Muscle of leg (tissue), 11 donors: ENCODE data around the gene CER1. TPM values are rescaled to one million over a fixed set of nuclear protein-coding genes. Genes with fewer than 3 reads are reported as not detected.
A peak's percentile ranks its signal among the peaks of the same experiment; 100 is the strongest.

Experiments used
- DNase-seq: peaks from one replicate; pipeline ENCODE4 v3.0.0; 2013
- H3K27ac ChIP-seq: one replicate; pipeline ENCODE4 v1.5.1; 2013; ENCODE audit warnings: mild to moderate bottlenecking, low read length, control low read depth
- H3K27me3 ChIP-seq: one replicate; pipeline ENCODE4 v1.6.1; 2013; ENCODE audit warnings: low read length; ENCODE audit not compliant: control insufficient read depth, insufficient read depth
- H3K36me3 ChIP-seq: one replicate; pipeline ENCODE4 v1.6.1; 2013; ENCODE audit warnings: low read length; ENCODE audit not compliant: control insufficient read depth, insufficient read depth
- H3K4me1 ChIP-seq: one replicate; pipeline ENCODE4 v1.6.1; 2013; ENCODE audit warnings: low read length; ENCODE audit not compliant: control insufficient read depth, insufficient read depth
- H3K4me3 ChIP-seq: one replicate; pipeline ENCODE4 v1.5.1; 2013; ENCODE audit warnings: low read length, control low read depth
- H3K9me3 ChIP-seq: replicated peaks from 2 replicates; pipeline ENCODE4 v1.6.1; 2013; ENCODE audit warnings: low read depth, low read length; ENCODE audit not compliant: control insufficient read depth
- WGBS: methylation state at CpG from one replicate; pipeline ENCODE4 v1.1.5; 2013; ENCODE audit warnings: missing lambda C conversion rate; ENCODE audit not compliant: insufficient coverage; 5-methylcytosine and 5-hydroxymethylcytosine counted together
- polyA plus RNA-seq, 8 donors: library from polyadenylated mRNA; unstranded; fragments of 120-200 nt; gene quantifications; one replicate each; pipeline versions ENCODE4 v1.2.1 to v1.2.3, GENCODE V29; 2013; ENCODE audit warnings: inconsistent platforms in 1 of 8, low replicate concordance in 1 of 8; ENCODE audit not compliant: insufficient read length in 8 of 8, insufficient read depth in 1 of 8
- total RNA-seq: library from RNA; stranded (reverse); fragments of 120-200 nt; gene quantifications from one replicate; pipeline ENCODE4 v1.2.4, GENCODE V29; 2013

The CER1 gene
- total and polyA plus RNA-seq, 9 donors = 0.11 to 0.52 (median 0.23) TPM; not detected in 3

DNA sequence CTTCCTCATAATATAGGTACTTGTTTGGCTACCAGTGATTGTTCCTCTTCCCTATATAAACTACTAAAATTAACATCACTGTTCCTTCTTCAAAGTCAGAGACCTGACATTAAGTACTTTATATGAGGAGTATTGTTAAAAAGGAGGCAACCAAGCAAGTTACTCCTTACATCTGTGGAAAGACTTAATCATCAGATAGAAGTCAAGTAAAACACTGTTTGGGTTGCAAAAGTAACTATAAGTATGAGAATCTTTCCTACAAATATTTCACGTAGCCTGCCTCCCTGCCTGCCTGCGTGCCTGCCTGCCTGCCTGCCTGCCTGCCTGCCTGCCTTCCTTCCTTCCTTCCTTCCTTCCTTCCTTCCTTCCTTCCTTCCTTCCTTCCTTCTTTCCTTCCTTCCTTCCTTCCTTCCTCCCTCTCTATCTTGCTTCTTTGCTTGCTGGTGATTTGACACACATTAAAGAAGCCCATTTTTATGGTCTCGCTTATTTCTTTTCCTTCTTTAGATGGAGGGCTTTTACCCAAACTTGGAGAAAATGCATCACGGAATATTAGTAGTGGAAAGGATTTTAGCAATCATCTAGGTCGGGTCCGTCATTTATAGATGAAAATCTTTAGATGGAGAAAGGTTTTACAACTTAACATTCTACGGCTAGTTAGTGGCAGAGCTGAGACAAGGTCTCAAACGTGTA, 3.2 kb downstream of the CER1 start:
- no peaks in the 10 kb centered on the region for H3K9me3 ChIP-seq
- H3K4me1 ChIP-seq = no peaks in the 10 kb centered on the region
- WGBS = 57% methylated on average over 1 of the region's 8 CpGs
- no peak overlapping the region for H3K4me3 ChIP-seq
- H3K36me3 ChIP-seq = no peaks in the 10 kb centered on the region
- no peak overlapping the region for H3K27ac ChIP-seq
- no peaks in the 10 kb centered on the region for H3K27me3 ChIP-seq
- no peak for DNase-seq

DNA sequence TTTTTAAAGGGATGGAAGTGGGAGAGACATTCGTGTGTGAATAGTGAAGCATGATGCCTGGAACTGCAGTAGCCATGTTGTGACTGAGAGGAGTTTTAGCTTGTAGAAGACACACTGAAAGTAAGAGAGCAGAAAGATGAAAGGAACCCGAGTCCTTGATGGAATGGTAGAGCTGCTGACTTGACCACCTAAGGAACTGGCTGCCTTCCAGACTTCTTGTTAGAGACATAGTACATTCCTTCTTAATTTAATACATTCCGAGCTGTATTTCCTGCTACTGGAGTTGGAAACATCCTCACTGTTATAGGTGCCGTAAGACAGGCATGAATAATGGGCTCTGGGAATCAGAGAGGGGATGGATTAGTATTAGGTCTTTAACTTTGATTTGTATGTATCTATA, 7.4 kb downstream of the CER1 start:
- H3K9me3 ChIP-seq = peaks cover 2% of the 10 kb centered on the region
- H3K4me1 ChIP-seq = no peaks in the 10 kb centered on the region
- WGBS = 92% methylated on average over 1 of the region's 4 CpGs
- no peak for DNase-seq
- H3K4me3 ChIP-seq = no peak overlapping the region
- no peaks in the 10 kb centered on the region for H3K36me3 ChIP-seq
- H3K27ac ChIP-seq = no peak overlapping the region
- no peaks in the 10 kb centered on the region for H3K27me3 ChIP-seq

DNA sequence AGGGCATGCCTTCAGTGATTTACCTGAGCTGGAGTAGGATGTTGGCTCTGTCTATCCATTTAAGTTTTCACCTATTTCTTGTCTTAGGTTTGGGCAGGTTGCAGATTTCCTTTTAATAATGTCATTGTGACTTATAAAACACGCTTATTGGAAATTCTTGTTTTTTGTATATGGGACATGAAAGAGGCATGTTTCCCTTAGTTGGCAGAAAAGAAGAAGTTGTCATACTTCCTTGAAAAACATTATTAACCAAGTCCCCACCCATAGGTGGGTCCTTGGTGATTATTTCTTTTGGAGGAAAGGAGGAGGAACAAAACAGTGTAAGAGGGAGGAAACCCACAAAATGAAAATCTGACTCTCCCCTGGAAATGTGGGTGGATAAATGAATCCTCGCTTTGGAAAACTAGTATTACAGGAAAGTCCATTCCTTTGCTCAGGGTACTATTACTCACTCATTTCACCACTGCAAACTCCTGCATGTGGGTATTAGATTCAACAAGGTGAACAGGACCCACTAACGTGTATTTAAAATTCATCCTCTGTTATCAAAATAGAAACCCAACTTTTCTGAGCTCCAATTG, 9.3 kb downstream of the CER1 start:
- DNase-seq = no peak
- no peak overlapping the region for H3K27ac ChIP-seq
- no peaks in the 10 kb centered on the region for H3K27me3 ChIP-seq
- H3K4me3 ChIP-seq = no peak overlapping the region
- H3K9me3 ChIP-seq = peaks cover 2% of the 10 kb centered on the region
- no peaks in the 10 kb centered on the region for H3K4me1 ChIP-seq
- H3K36me3 ChIP-seq = no peaks in the 10 kb centered on the region
- WGBS = 83% methylated on average over 1 of the region's 3 CpGs

DNA sequence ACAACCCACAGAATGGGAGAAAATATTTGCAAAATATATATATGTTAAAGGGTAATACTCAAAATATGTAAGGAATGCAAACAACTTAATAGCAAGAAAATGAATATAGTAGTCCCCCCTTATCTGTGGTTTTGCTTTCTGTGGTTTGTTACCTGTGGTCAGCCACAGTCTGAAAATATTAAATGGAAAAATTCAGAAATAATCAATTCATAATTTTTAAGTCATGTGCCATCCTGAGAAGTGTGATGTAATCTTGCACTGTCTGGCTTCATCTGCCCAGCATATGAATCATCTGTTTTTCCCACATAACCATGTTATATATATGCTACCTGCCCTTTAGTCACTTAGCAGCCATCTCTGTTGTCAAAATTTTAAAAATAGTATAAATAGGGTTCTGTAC, 11.7 kb downstream of the CER1 start:
- H3K27me3 ChIP-seq = no peaks in the 10 kb centered on the region
- DNase-seq = no peak

DNA sequence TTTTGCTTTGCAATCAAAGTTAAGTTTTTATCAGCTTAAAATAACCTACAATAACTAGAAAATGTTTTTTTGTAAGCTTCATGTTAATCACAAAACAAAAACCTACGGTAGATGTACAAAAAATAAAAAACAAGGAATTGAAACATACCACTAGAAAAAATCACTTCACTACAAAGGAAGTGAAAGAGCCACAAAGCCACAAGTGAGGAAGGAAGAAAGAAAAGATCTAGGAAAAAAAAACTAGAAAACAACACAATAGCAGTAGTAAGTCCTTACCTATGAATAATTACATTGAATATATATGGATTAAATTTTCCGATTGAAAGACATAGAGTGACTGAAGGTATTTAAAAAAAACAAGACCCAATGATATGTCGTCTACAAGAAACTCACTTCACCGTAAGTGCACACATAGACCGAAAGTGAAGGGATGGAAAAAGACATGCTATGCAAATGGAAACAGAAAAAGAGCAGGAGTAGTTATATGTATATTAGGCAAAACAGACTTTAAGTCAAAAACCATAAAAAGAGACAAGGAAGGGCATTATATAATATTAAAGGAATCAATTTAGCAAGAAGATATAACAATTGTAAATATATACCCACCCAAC, 15.9 kb downstream of the CER1 start:
- no peaks in the 10 kb centered on the region for H3K36me3 ChIP-seq
- no peak overlapping the region for H3K4me3 ChIP-seq
- no peaks in the 10 kb centered on the region for H3K27me3 ChIP-seq
- DNase-seq = no peak
- no CpG with 5 or more reads among the region's 5 CpGs for WGBS
- H3K4me1 ChIP-seq = no peaks in the 10 kb centered on the region
- H3K9me3 ChIP-seq = peaks cover 9% of the 10 kb centered on the region
- no peak overlapping the region for H3K27ac ChIP-seq

More for the DNA sequence above, 11.7 kb downstream of the CER1 start:
- Histone ChIP-seq H3K27ac (no peak overlapping the region), H3K4me1 (no peaks in the 10 kb centered on the region), H3K36me3 (no peaks in the 10 kb centered on the region), H3K4me3 (no peak overlapping the region), H3K9me3 (peaks cover 5% of the 10 kb centered on the region)

DNA sequence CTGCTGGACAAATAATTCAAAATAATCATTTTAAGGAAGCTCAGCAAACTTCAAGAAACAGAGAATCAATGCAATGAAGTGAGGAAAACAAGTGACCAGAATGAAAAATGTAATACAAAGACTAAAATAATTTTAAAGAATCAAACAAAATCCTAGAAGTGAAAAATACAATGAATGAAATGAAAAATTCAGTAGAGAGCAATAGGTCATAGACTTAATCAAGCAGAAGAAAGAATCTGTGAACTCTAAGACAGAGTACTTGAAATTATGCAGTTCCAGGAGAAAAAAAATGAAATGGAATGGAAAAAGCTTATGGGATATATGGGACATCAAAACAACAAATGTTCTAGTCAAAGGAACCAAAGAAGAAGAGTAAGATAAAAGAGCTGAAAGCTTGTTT, 17.5 kb downstream of the CER1 start:
- Histone ChIP-seq H3K27ac (no peak overlapping the region), H3K4me3 (no peak overlapping the region), H3K36me3 (no peaks in the 10 kb centered on the region), H3K4me1 (no peaks in the 10 kb centered on the region), H3K9me3 (peaks cover 7% of the 10 kb centered on the region), H3K27me3 (no peaks in the 10 kb centered on the region)
- DNase-seq = no peak

DNA sequence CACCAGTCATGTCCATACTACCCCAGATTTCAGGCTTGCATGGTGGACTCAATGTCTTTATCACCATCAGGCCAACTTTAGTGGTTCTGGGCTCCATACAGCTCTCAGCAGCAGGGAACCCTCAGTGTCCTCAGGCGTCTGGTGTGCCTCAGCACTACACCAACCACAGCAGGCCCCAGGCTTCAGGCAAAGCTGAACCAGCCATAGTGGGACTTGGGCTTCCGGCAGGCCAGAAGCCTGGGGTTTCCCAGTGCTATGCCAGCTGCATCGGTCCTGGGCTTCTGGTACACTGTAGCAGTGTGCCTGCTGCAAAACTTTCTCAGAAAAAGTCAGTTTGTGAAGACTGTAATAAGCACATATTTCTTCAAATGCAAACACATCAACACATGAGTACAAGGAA, 18.3 kb downstream of the CER1 start:
- Histone ChIP-seq H3K36me3 (no peaks in the 10 kb centered on the region), H3K4me1 (no peaks in the 10 kb centered on the region)

DNA sequence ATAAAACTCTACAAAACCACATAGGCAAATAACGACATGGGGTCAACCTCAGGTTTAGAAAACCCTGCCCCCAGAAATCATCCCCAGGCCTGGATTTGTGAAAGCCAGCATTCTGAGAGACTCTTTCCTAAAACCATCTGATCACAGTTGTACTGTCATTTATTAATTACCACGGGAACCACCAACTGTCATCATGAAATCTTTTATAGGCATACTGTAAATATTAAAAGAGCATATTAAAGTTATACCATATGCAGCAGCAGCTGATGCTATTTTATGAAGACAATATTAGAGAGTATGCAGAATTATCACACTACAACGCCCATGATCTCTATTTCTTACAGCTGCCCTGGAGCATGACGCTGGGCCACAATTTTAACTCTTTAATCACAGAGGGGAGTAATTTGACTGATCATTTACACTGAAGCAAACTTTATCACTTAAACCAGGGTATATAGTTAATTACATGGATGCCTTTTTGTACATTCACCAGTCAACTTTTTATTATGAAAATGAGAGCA, 20.3 kb downstream of the CER1 start:
- Histone ChIP-seq H3K9me3 (peaks cover 7% of the 10 kb centered on the region), H3K27me3 (no peaks in the 10 kb centered on the region), H3K27ac (no peak overlapping the region), H3K36me3 (no peaks in the 10 kb centered on the region), H3K4me1 (no peaks in the 10 kb centered on the region), H3K4me3 (no peak overlapping the region)
- WGBS = 60% methylated on average over 1 of the region's 4 CpGs
- no peak for DNase-seq

More for the DNA sequence above, 18.3 kb downstream of the CER1 start:
- H3K4me3 ChIP-seq = no peak overlapping the region
- H3K27me3 ChIP-seq = no peaks in the 10 kb centered on the region
- no peak overlapping the region for H3K27ac ChIP-seq
- H3K9me3 ChIP-seq = peaks cover 7% of the 10 kb centered on the region
- no peak for DNase-seq
- 100% methylated on average over 2 of the region's 3 CpGs for WGBS

DNA sequence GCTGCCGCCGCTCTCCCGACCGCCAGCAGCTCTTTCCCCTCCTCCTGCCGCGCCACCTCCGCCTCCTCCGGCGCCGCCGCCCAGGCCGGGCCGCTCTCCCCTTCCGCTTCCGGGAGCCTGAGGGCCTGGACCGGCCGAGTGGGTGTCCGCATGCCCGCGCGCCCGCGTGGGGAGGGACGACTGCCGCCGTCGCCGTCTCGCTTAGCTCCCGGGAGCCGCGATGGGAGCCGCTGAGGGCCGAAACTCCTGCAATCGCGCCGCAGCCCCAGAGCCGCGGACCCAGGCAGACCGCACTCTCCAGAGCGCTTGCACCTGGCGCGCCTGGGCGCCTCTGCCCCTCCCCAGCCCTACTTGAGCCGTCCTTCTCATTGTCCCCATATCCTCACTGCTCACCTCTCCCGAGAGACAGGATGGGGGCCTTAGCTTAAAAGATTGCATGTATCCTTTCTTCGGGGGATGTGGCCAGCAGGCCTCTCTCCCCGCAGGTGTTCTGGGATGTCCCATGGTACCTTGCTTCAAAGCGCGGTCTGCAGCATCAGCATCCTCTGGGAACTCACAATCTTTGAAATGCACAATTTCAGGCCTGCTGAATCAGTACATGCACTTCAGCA, 29.2 kb downstream of the CER1 start, which contains the start of gene ZDHHC21:
Gene ZDHHC21 (minus strand): TSS at position 182 of the 611 bp plus-strand sequence. CDS start 19,092 bp downstream, outside the sequence.
- Histone ChIP-seq H3K9me3 (no peaks in the 10 kb centered on the region), H3K27me3 (no peaks in the 10 kb centered on the region), H3K36me3 (peaks cover 7% of the 10 kb centered on the region), H3K4me1 (peaks cover 3% of the 10 kb centered on the region), H3K27ac (peak within 1 kb of the TSS; percentile 47), H3K4me3 (peak within 1 kb of the TSS; percentile 57)
- DNase-seq = peak; percentile 77
- under 1% methylated on average over 49 of the region's 50 CpGs for WGBS
